Measurements from ENCODE around the gene IDH3G.
A peak's percentile ranks its signal among the peaks of the same experiment; 100 is the strongest.

Gene IDH3G

GRCh38 chrX:153794018-153794896 is at the start of gene IDH3G, which contains the start of gene SSR4:
IDH3G (minus strand) TSS chrX:153794375; CDS start chrX:153794326, 49 bp downstream.
SSR4 (plus strand) TSS chrX:153794668; CDS start chrX:153794688, 20 bp downstream.
- peak; percentile 68 for DNase-seq (ENCODE audit: low read depth, low spot score)
- Histone ChIP-seq H3K9ac (ENCODE audit: insufficient read length) (peak within 1 kb of the TSS; percentile 92), H3K27ac (peak within 1 kb of the TSS; percentile 81), H3K4me3 (peak within 1 kb of the TSS; percentile 85), H3K9me3 (ENCODE audit: low read depth, low read length) (no peaks in the 10 kb centered on the region), H3K36me3 (ENCODE audit: insufficient read depth, low read length) (no peaks in the 10 kb centered on the region; the same call in 1 of the 2 replicates)
- TF ChIP-seq EZH2 (IDR thresholded peaks at IDR 0.05), result no peak
- peak; percentile 48 for TF ChIP-seq FOXP2 (optimal IDR thresholded peaks at IDR 0.05; ENCODE audit: control extremely low read depth, extremely low read length, insufficient read depth)
- TF ChIP-seq POLR2AphosphoS5 (IDR thresholded peaks at IDR 0.05; ENCODE audit: borderline replicate concordance, low read depth, low read length), result peak; percentile 84

DNA sequence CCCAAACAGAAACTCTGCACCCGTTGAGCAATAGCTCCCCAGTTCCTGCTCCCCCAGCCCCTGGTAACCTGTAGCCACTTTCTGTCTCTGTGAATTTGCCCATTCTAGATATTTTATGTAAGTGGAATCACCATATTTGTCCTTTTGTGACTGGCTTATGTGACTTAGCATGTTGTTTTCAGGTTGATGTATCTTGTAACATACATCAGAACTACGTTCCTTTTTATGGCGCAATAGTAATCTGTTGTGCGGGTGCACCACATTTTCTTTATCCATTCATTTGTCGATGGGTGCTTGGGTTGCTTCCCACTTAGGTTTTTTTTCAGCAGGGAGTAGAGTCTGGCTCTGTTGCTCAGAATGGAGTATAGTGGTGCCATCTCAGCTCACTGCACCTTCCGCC is 42.7 kb upstream of the IDH3G start:
- TF ChIP-seq POLR2AphosphoS5 (IDR thresholded peaks at IDR 0.05; ENCODE audit: borderline replicate concordance, low read depth, low read length) (no peak), FOXP2 (optimal IDR thresholded peaks at IDR 0.05; ENCODE audit: control extremely low read depth, extremely low read length, insufficient read depth) (no peak), EZH2 (IDR thresholded peaks at IDR 0.05) (no peak)
- no peak overlapping the region for H3K9ac ChIP-seq (ENCODE audit: insufficient read length)

GRCh38 chrX:153832728-153833127 is 38.6 kb upstream of the IDH3G start:
- Histone ChIP-seq H3K27ac (no peak overlapping the region), H3K4me3 (no peak overlapping the region), H3K9me3 (ENCODE audit: low read depth, low read length) (no peaks in the 10 kb centered on the region), H3K36me3 (ENCODE audit: insufficient read depth, low read length) (no peaks in the 10 kb centered on the region), H3K9ac (ENCODE audit: insufficient read length) (no peak overlapping the region)
- no peak for DNase-seq (ENCODE audit: low read depth, low spot score)
- no peak for TF ChIP-seq POLR2AphosphoS5 (IDR thresholded peaks at IDR 0.05; ENCODE audit: borderline replicate concordance, low read depth, low read length)

More for the DNA sequence above, 42.7 kb upstream of the IDH3G start:
- H3K36me3 ChIP-seq (ENCODE audit: insufficient read depth, low read length), result no peaks in the 10 kb centered on the region
- no peak for DNase-seq (ENCODE audit: low read depth, low spot score)
- no peak overlapping the region for H3K27ac ChIP-seq
- H3K4me3 ChIP-seq, result no peak overlapping the region
- H3K9me3 ChIP-seq (ENCODE audit: low read depth, low read length), result no peaks in the 10 kb centered on the region

DNA sequence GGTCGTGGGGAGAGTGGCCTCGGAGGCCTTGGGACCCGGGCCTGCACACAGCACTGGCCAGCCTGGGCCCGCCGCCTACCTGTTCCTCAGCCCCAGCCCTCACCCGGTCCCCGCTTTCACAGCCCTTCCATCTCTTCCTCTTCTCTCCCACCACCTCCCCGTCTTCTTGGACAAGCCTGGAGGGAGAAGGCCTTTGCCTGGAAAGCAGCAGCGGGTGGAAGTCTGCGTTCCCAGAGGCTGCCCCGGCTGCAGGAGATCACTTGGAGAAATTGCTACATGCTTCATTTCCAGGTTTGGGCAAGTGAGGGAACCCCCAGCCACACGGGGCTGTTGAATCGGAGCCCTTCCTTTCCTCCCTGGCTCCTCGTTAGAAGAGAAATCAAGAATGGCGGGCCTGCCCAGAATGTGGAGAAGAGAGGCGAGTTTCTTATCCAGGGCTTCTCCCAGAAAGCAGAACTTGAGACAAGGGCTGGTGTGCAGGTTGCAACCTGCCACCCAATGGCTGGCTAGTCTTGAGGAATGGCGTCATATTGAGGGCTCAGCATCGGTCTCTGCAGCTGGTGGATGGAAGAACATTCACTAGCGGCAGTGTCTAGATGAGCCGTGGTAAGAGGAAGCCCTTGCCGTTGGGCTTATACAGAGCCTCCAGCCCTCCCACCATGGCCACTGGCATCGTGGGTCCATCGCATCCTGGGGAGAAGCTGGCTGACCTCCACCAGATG is 37.4 kb upstream of the IDH3G start:
- TF ChIP-seq EZH2 (IDR thresholded peaks at IDR 0.05) (no peak), POLR2AphosphoS5 (IDR thresholded peaks at IDR 0.05; ENCODE audit: borderline replicate concordance, low read depth, low read length) (no peak), FOXP2 (optimal IDR thresholded peaks at IDR 0.05; ENCODE audit: control extremely low read depth, extremely low read length, insufficient read depth) (no peak)
- DNase-seq (ENCODE audit: low read depth, low spot score), result no peak
- H3K4me3 ChIP-seq, result no peak overlapping the region
- H3K9ac ChIP-seq (ENCODE audit: insufficient read length), result no peak overlapping the region
- no peaks in the 10 kb centered on the region for H3K9me3 ChIP-seq (ENCODE audit: low read depth, low read length)
- H3K36me3 ChIP-seq (ENCODE audit: insufficient read depth, low read length), result no peaks in the 10 kb centered on the region
- H3K27ac ChIP-seq, result no peak overlapping the region

DNA sequence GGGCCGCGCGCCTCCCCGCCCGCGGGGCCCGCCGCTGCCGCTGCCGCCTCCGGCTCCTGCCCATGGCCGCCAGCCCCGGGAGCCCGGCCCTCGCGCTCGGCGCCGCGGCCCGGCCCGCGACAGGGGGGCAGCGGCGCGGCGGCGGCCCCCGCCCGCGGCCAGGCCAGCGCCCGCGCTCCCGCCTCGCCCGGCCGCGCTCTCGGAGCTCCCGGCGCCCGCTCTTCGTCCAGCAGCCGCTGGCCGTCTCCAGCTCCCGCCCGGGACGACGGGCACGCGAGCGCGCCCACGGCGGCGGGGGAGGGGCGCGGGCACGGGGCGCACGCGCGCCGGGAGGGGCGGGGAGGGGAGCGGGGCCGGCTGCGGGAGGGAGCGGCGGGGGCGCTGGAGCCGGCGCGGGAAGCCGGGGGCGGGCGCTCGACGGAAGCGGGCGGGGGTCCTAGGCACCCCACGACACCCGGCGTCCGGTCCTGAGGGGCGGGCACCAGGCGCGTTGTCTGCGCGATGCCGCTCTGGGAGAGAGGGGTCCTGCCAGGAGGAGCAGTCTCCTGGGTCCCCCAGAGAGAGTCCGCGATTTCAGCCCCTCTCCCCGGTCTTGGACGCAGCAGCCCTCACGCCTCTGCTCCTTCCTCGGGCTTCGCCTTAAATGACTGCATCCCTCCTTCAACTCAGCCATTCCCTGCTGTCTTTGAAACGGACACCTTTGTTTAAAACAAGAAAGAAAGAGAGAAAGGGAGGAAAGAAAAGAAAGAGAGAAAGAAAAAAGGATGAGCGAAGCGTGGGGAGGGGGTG is 36.7 kb upstream of the IDH3G start:
- Histone ChIP-seq H3K4me3 (peak overlapping the region; percentile 52), H3K9me3 (ENCODE audit: low read depth, low read length) (no peaks in the 10 kb centered on the region), H3K9ac (ENCODE audit: insufficient read length) (no peak overlapping the region), H3K27ac (no peak overlapping the region), H3K36me3 (ENCODE audit: insufficient read depth, low read length) (no peaks in the 10 kb centered on the region)
- TF ChIP-seq POLR2AphosphoS5 (IDR thresholded peaks at IDR 0.05; ENCODE audit: borderline replicate concordance, low read depth, low read length) (no peak), EZH2 (IDR thresholded peaks at IDR 0.05) (no peak), FOXP2 (optimal IDR thresholded peaks at IDR 0.05; ENCODE audit: control extremely low read depth, extremely low read length, insufficient read depth) (no peak)
- no peak for DNase-seq (ENCODE audit: low read depth, low spot score)

DNA sequence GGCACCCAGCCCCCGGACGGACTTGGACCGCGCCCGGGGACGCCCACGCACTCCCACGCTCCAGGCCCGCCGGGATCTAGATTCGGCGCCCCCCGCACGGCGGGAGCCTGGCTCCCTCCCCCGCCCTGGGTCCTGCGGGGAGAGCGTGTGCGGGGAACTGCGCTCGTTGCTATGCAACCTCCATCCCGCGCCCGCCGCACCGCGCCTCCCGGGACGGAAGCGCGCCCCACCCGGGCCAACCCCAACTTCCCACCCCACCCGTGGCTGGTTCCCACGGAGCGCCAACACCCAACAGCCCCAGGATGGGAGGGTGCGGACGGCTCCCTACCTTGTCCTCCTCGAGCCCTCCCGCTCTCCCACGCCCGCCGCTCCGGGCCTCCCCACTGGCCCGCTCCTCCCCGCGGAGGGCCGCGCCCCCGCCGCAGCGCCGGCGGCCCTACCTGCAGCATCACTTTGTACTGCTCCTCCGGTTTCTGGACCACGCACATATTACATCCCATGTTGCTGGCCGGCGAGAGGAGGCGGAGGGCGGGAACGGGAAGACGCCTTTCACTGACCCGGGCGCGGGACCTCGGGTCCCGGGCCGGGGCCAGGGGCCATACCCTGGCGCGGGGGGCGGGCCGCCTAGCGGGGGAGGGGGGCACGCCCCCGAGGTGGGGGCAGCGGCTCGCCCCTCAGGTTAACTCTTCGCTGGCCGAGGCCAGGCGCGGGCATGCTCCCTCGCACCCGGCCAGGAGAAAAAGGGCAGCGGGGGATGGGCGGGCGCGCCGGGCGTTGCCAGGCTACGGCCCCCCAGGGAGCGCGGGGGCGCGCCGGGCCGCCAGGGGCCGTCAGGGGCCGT is 35.8 kb upstream of the IDH3G start, which contains the start of gene PDZD4:
TSS of gene PDZD4 (minus strand) at position 746 of the 841 bp plus-strand sequence. CDS start at position 500, 246 bp downstream.
- DNase-seq (ENCODE audit: low read depth, low spot score), result no peak
- no peak for TF ChIP-seq POLR2AphosphoS5 (IDR thresholded peaks at IDR 0.05; ENCODE audit: borderline replicate concordance, low read depth, low read length)
- TF ChIP-seq EZH2 (IDR thresholded peaks at IDR 0.05), result no peak
- TF ChIP-seq FOXP2 (optimal IDR thresholded peaks at IDR 0.05; ENCODE audit: control extremely low read depth, extremely low read length, insufficient read depth), result no peak
- Histone ChIP-seq H3K27ac (no peak within 1 kb of the TSS), H3K9ac (ENCODE audit: insufficient read length) (no peak within 1 kb of the TSS), H3K36me3 (ENCODE audit: insufficient read depth, low read length) (no peaks in the 10 kb centered on the region), H3K9me3 (ENCODE audit: low read depth, low read length) (no peaks in the 10 kb centered on the region), H3K4me3 (peak within 1 kb of the TSS; percentile 77)

DNA sequence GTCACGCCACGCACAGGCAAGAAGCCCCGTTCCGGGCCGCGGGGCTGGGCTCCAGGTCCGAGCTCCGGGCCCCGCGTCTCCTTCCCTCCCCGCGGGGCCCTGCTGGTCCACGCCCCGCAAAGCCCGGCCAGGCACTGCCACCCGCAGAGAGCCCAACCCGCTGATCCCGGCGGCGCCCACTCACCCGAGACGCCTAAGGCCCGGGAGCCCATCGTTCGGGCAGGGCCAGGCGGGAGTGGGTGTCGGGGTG is 35.3 kb upstream of the IDH3G start:
- no peak overlapping the region for H3K9ac ChIP-seq (ENCODE audit: insufficient read length)
- no peaks in the 10 kb centered on the region for H3K36me3 ChIP-seq (ENCODE audit: insufficient read depth, low read length)
- no peak for DNase-seq (ENCODE audit: low read depth, low spot score)
- peak overlapping the region; percentile 77 for H3K4me3 ChIP-seq
- TF ChIP-seq FOXP2 (optimal IDR thresholded peaks at IDR 0.05; ENCODE audit: control extremely low read depth, extremely low read length, insufficient read depth) (no peak), EZH2 (IDR thresholded peaks at IDR 0.05) (no peak), POLR2AphosphoS5 (IDR thresholded peaks at IDR 0.05; ENCODE audit: borderline replicate concordance, low read depth, low read length) (no peak)
- no peak overlapping the region for H3K27ac ChIP-seq
- H3K9me3 ChIP-seq (ENCODE audit: low read depth, low read length), result no peaks in the 10 kb centered on the region
